ENCODE measurements around the gene PDGFD.

The PDGFD gene

DNA sequence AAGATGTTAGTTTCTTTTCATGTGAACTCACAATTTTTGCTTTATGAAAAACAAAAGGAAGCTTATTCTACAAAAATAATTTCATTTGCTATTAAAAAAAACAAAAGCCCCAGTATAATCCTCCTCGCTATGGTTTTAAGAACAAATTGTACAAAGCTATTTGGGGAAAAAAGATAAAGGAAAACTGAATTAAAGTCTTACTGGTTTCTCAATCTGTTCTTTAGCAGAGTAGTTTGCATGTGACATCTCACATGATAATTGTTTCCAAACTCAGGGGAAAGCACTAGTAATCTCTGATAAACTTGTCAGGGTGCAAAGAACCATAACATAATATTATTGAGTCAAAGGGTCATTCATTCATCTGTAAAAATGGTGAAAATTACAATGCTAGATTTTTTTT is 130.4 kb downstream of the PDGFD start:
- H3K9ac ChIP-seq (ENCODE audit: low read length), result peak overlapping the region; percentile 76
- no peaks in the 10 kb centered on the region for H3K36me3 ChIP-seq (ENCODE audit: control insufficient read depth, insufficient read depth, low read length, severe bottlenecking)
- H3K4me3 ChIP-seq (ENCODE audit: low read length), result peak overlapping the region; percentile 41
- peaks cover 9% of the 10 kb centered on the region for H3K9me3 ChIP-seq (ENCODE audit: control insufficient read depth, low read length)
- H3K27me3 ChIP-seq (replicated peaks; ENCODE audit: control insufficient read depth, insufficient read depth, low read length), result no peaks in the 10 kb centered on the region
- peaks cover 25% of the 10 kb centered on the region for H3K4me1 ChIP-seq (ENCODE audit: control insufficient read depth, insufficient read depth, low read length)
- peak; percentile 52 for DNase-seq (ENCODE audit: low read depth)

DNA sequence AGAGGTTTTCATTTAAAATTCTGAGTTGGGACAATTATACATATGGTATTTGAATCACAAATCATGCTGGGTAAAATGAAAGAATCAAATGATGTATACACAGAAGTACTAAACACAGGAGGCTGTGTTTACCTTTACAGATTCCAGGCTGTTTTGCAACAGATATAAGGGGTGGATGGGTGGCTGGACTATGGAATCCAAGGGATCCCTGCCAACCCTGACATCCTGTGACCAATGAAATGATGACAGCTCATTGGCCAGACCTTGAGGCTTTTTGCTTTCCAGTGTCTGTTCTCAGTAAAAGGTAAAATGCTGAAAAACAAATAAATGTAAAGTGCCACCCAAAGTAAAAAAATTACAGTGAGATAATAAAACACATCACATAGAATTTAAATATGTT is 130.8 kb downstream of the PDGFD start:
- Histone ChIP-seq H3K27me3 (replicated peaks; ENCODE audit: control insufficient read depth, insufficient read depth, low read length) (no peaks in the 10 kb centered on the region), H3K36me3 (ENCODE audit: control insufficient read depth, insufficient read depth, low read length, severe bottlenecking) (no peaks in the 10 kb centered on the region), H3K4me1 (ENCODE audit: control insufficient read depth, insufficient read depth, low read length) (peaks cover 25% of the 10 kb centered on the region), H3K9me3 (ENCODE audit: control insufficient read depth, low read length) (peaks cover 9% of the 10 kb centered on the region), H3K9ac (ENCODE audit: low read length) (peak overlapping the region; percentile 76), H3K4me3 (ENCODE audit: low read length) (peak overlapping the region; percentile 41)
- DNase-seq (ENCODE audit: low read depth), result peak; percentile 79

DNA sequence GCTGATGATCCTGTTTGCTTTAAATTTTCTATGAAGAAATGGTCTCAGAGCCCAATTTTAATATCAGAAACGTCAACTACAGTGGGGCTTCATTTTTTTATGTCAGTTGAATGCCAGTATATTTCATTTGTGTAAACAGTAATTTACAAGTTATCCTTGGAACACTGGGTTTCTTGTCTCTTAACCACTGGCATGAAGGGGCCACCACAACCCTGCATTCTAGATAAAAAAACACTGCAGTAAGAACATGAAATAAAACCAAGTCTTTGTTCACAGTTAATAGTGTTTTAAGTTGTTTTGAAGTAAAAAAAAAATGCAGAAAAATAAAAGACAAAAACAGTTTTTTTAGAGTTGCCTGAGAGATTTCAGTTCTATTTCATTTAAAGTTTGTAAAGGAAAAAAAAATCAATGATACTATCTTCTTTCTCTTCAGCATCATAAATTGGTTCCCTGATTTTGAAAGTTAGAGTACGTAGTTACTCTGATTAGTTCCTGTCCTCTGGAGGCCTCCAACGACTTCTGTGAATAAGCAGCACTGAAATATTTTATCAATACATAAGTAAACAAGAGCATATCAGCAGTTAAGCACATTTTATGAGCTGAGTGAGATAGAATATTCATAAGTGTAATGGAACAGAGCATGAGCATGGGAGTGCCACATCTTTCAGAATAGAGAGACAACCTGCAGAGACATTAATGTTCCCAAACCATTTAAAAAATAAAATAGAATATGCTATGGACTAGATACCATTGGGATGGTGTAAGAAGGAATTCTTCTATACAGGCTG is 135.3 kb downstream of the PDGFD start:
- no peaks in the 10 kb centered on the region for H3K36me3 ChIP-seq (ENCODE audit: control insufficient read depth, insufficient read depth, low read length, severe bottlenecking)
- DNase-seq (ENCODE audit: low read depth), result peak; percentile 63
- peak overlapping the region; percentile 1 for H3K4me3 ChIP-seq (ENCODE audit: low read length)
- peaks cover 9% of the 10 kb centered on the region for H3K9me3 ChIP-seq (ENCODE audit: control insufficient read depth, low read length)
- peak overlapping the region; percentile 51 for H3K9ac ChIP-seq (ENCODE audit: low read length)
- H3K4me1 ChIP-seq (ENCODE audit: control insufficient read depth, insufficient read depth, low read length), result peaks cover 17% of the 10 kb centered on the region
- H3K27me3 ChIP-seq (replicated peaks; ENCODE audit: control insufficient read depth, insufficient read depth, low read length), result no peaks in the 10 kb centered on the region

DNA sequence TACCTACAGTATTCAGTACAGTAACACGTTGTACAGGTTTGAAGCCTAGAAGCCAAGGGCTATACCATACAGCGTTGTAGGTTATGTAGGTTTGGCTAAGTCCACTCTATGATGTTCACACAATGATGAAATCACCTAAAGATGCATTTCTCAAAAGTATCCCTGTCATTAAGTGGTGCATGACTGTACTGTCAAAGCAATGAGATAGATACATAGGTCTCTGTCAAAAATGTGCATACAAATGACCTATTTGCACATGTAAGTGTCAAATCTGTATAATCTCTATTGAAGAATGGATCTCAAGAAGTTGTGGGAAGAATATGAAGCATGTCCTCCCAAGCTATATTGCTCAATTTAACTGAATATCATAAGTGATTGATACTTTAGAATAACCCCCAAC is 139.4 kb downstream of the PDGFD start:
- Histone ChIP-seq H3K27me3 (replicated peaks; ENCODE audit: control insufficient read depth, insufficient read depth, low read length) (no peaks in the 10 kb centered on the region), H3K9ac (ENCODE audit: low read length) (no peak overlapping the region), H3K36me3 (ENCODE audit: control insufficient read depth, insufficient read depth, low read length, severe bottlenecking) (no peaks in the 10 kb centered on the region), H3K4me3 (ENCODE audit: low read length) (no peak overlapping the region), H3K4me1 (ENCODE audit: control insufficient read depth, insufficient read depth, low read length) (peaks cover 6% of the 10 kb centered on the region), H3K9me3 (ENCODE audit: control insufficient read depth, low read length) (no peaks in the 10 kb centered on the region)
- DNase-seq (ENCODE audit: low read depth), result no peak

DNA sequence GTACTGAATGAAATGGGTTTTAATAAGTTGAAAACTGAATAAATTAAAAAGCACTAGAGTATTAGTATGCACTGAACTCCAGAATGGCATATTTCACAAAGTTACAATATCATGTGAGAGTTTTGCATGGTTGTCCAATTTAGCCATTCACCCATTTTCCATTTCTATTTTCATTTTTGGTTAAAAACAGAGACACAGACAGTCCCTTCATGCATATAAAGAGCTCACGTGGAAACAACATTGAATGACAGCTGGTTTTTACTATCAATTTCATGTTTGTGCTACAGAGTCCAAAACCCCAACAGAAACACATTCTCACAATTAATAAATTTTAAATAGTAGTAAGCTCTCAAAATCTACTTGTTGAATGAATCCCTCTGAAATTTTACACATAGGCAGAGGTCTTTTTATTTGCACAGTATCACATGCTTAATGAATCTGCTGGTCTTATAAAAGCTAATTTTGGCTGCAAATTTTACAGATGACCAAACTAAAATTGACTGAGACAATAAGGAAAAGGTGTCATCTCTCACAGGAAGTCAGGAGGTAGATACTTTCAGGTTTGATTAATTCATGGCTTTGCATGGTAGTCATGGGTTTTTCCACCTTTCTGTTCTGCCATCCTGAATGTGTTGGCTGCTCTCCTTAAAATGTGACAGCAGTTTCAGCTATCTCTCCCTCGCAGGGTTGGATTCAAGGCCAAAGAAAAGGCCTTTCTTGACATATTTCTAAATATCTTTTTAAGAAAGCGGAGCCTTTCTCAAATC is 148.1 kb downstream of the PDGFD start:
- H3K9me3 ChIP-seq (ENCODE audit: control insufficient read depth, low read length), result no peaks in the 10 kb centered on the region
- no peak overlapping the region for H3K9ac ChIP-seq (ENCODE audit: low read length)
- DNase-seq (ENCODE audit: low read depth), result no peak
- no peaks in the 10 kb centered on the region for H3K27me3 ChIP-seq (replicated peaks; ENCODE audit: control insufficient read depth, insufficient read depth, low read length)
- no peaks in the 10 kb centered on the region for H3K36me3 ChIP-seq (ENCODE audit: control insufficient read depth, insufficient read depth, low read length, severe bottlenecking)
- peaks cover 13% of the 10 kb centered on the region for H3K4me1 ChIP-seq (ENCODE audit: control insufficient read depth, insufficient read depth, low read length)
- H3K4me3 ChIP-seq (ENCODE audit: low read length), result no peak overlapping the region

DNA sequence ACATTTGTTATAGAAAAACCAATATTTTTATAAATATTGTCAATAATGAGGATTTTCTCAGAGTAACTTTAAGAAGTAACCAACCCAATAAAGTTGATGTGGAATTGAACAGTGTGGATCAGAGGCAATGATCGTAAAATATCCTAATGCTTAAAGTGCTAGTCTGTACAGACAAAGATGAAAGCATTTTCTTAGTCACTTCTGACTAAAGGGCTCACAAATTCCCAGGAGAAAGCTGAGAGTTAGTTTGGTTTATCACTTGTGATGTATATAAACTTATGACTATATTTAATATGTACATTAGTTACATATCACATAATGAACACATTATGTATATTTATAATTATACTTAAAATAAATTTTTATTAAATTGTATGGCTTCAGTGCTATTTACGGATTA is 152.9 kb downstream of the PDGFD start:
- no peak overlapping the region for H3K9ac ChIP-seq (ENCODE audit: low read length)
- H3K9me3 ChIP-seq (ENCODE audit: control insufficient read depth, low read length), result no peaks in the 10 kb centered on the region
- H3K4me1 ChIP-seq (ENCODE audit: control insufficient read depth, insufficient read depth, low read length), result peaks cover 36% of the 10 kb centered on the region
- H3K4me3 ChIP-seq (ENCODE audit: low read length), result no peak overlapping the region
- H3K27me3 ChIP-seq (replicated peaks; ENCODE audit: control insufficient read depth, insufficient read depth, low read length), result no peaks in the 10 kb centered on the region
- H3K36me3 ChIP-seq (ENCODE audit: control insufficient read depth, insufficient read depth, low read length, severe bottlenecking), result no peaks in the 10 kb centered on the region
- DNase-seq (ENCODE audit: low read depth), result no peak

DNA sequence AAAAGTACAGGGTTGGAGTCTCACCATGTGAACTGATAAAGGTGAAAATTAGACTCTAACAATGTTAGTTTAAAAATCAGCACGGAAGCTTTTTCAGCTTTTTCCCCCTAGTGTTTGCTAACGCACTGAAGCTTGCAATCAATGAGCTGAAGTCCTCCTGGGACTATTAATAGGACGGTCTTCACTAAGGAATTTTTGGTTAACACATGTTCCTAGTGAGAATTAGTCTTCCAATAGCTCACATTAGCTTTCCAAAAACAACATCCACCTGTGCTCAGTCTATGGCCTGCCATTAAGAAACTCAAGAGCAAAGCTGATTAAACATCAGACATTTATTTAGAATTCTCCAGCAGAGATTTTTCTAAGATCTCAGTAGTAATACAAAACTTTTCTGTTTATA is 154.2 kb downstream of the PDGFD start:
- Histone ChIP-seq H3K27me3 (replicated peaks; ENCODE audit: control insufficient read depth, insufficient read depth, low read length) (no peaks in the 10 kb centered on the region), H3K9me3 (ENCODE audit: control insufficient read depth, low read length) (no peaks in the 10 kb centered on the region), H3K4me3 (ENCODE audit: low read length) (no peak overlapping the region), H3K4me1 (ENCODE audit: control insufficient read depth, insufficient read depth, low read length) (peaks cover 42% of the 10 kb centered on the region), H3K9ac (ENCODE audit: low read length) (no peak overlapping the region), H3K36me3 (ENCODE audit: control insufficient read depth, insufficient read depth, low read length, severe bottlenecking) (no peaks in the 10 kb centered on the region)
- no peak for DNase-seq (ENCODE audit: low read depth)

DNA sequence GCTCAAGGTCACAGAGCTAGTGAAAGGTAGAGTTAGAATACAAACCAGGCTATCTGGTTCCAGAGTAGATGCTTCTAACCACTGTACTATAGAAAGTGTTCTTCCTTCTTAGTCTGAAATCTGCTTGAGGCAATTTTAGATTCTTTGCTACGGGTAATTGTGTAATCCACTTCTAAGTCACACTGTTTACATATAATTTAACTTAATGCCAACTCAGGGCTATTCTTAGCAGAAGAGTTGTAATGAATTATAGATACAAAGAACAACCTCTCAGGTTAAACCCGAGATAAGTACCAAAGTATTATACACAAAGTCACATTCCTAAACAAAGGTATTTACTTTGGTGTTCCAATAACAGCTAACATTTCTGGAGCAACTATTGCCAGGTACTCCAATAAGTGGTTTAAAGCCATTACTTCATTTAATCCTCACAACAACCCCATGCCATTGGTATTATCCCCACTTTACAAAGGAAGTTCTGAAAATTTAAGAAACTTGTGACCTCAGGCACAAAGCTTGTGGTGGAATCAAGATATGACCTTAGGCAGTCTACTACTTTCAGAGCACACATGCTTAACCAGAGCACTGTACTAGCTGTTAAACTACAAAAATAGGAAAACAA is 158.6 kb downstream of the PDGFD start:
- H3K9me3 ChIP-seq (ENCODE audit: control insufficient read depth, low read length), result no peaks in the 10 kb centered on the region

DNA sequence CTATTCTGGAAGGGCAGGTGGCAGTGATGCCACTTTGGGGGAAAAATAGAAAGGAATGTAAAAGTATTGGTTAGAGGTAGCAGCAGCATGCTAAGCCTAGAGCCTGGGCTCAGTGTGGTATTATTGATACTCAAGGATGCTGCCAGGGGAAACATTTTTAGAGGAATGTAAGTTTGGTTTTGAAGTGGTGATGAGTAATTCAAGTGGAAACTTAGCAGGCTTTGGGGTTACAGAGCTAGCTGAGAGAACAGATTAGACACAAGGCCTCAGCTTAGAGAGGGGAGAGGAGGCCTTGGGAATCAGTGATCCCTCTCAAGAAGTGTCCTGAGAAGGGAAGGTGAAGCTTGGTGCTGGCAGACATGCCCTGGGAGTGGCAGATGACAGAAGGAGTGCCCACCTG is 160.5 kb downstream of the PDGFD start:
- Histone ChIP-seq H3K9me3 (ENCODE audit: control insufficient read depth, low read length) (no peaks in the 10 kb centered on the region), H3K27me3 (replicated peaks; ENCODE audit: control insufficient read depth, insufficient read depth, low read length) (no peaks in the 10 kb centered on the region)

More for the DNA sequence above, 158.6 kb downstream of the PDGFD start:
- peak; percentile 76 for DNase-seq (ENCODE audit: low read depth)
- H3K27me3 ChIP-seq (replicated peaks; ENCODE audit: control insufficient read depth, insufficient read depth, low read length), result no peaks in the 10 kb centered on the region
- H3K9ac ChIP-seq (ENCODE audit: low read length), result no peak overlapping the region
- H3K36me3 ChIP-seq (ENCODE audit: control insufficient read depth, insufficient read depth, low read length, severe bottlenecking), result no peaks in the 10 kb centered on the region
- H3K4me1 ChIP-seq (ENCODE audit: control insufficient read depth, insufficient read depth, low read length), result peaks cover 54% of the 10 kb centered on the region
- H3K4me3 ChIP-seq (ENCODE audit: low read length), result no peak overlapping the region

DNA sequence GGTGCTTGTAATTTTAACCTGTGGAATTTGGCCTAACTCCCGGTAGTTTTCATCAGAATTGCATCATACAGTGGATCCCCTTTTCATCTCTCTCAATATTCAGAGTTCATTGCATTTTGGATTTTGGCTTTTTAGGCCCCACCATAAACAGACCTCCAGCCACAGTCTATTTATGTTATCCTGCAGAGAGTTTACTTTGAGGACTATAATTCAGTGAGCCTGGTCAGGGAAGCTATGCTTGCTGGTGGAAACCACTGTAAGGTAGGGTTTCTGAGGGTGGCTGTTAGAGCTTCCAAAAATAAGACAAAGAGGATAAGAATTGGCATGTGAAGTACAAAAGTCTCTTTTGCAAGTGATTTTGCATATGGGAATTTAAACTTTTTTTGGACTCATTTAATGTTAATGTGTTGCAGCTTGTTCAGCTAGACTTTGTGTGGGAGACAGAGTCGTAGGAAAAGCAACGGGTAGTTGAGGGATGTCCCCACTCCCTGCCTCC is 162.3 kb downstream of the PDGFD start:
- Histone ChIP-seq H3K36me3 (ENCODE audit: control insufficient read depth, insufficient read depth, low read length, severe bottlenecking) (no peaks in the 10 kb centered on the region), H3K9me3 (ENCODE audit: control insufficient read depth, low read length) (no peaks in the 10 kb centered on the region), H3K4me1 (ENCODE audit: control insufficient read depth, insufficient read depth, low read length) (peaks cover 41% of the 10 kb centered on the region), H3K4me3 (ENCODE audit: low read length) (no peak overlapping the region), H3K9ac (ENCODE audit: low read length) (peak overlapping the region; percentile 42), H3K27me3 (replicated peaks; ENCODE audit: control insufficient read depth, insufficient read depth, low read length) (no peaks in the 10 kb centered on the region)
- DNase-seq (ENCODE audit: low read depth), result peak; percentile 60

More for the DNA sequence above, 160.5 kb downstream of the PDGFD start:
- no peak overlapping the region for H3K4me3 ChIP-seq (ENCODE audit: low read length)
- DNase-seq (ENCODE audit: low read depth), result peak; percentile 40
- no peaks in the 10 kb centered on the region for H3K36me3 ChIP-seq (ENCODE audit: control insufficient read depth, insufficient read depth, low read length, severe bottlenecking)
- H3K9ac ChIP-seq (ENCODE audit: low read length), result peak overlapping the region; percentile 58
- peaks cover 50% of the 10 kb centered on the region for H3K4me1 ChIP-seq (ENCODE audit: control insufficient read depth, insufficient read depth, low read length)

DNA sequence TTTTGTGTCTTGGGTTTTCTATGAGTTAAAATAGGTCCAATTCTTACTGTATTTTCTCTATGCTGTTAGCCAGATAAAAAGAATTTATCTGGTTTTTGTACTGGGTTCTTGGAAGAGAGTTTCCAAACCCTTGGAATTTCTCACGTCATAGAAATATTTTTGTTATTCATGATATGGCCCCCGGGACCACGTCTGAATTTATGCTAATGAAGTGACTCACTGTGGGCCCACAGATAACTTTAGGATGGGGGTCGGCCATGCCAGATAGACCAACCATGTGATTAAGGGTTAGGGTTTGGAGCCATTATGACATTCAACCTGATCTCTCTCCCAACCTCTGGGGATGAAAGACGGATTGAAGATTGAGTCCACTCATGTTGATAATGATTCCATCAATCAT is 163.1 kb downstream of the PDGFD start:
- Histone ChIP-seq H3K27me3 (replicated peaks; ENCODE audit: control insufficient read depth, insufficient read depth, low read length) (no peaks in the 10 kb centered on the region), H3K9me3 (ENCODE audit: control insufficient read depth, low read length) (no peaks in the 10 kb centered on the region), H3K9ac (ENCODE audit: low read length) (no peak overlapping the region), H3K4me3 (ENCODE audit: low read length) (no peak overlapping the region), H3K4me1 (ENCODE audit: control insufficient read depth, insufficient read depth, low read length) (peaks cover 41% of the 10 kb centered on the region), H3K36me3 (ENCODE audit: control insufficient read depth, insufficient read depth, low read length, severe bottlenecking) (peaks cover 2% of the 10 kb centered on the region)
- no peak for DNase-seq (ENCODE audit: low read depth)

All from adipocyte (in vitro differentiated cells).